GM23338 (cell line): ENCODE measurements around the gene GSG1. TPM values are rescaled to one million over a fixed set of nuclear protein-coding genes. Genes with fewer than 3 reads are reported as not detected.

Source experiments
- ATAC-seq: fragments of 200-7000 bp; cut with Tn5 transposase; 3 replicates; pipeline ENCODE4 v1.9.1; 2020
- DNase-seq: peaks from one replicate; pipeline ENCODE4 v3.0.0-alpha.2; 2015; ENCODE audit warnings: low spot score
- H2AFZ ChIP-seq: fragments of 200-600 bp; sonication (generic); 2 replicates; pipeline ENCODE4 v1.8.0; 2016; ENCODE audit warnings: antibody characterized with exemption, mild to moderate bottlenecking, moderate library complexity
- H3F3A ChIP-seq: fragments of 200-600 bp; sonication (generic); replicated peaks from 2 replicates; pipeline ENCODE4 v1.8.0; 2017; ENCODE audit warnings: antibody characterized with exemption, mixed run types, low read depth
- H3K27ac ChIP-seq: fragments of 200-600 bp; sonication (generic); 2 replicates; pipeline ENCODE4 v1.6.1; 2016; ENCODE audit warnings: low read depth
- H3K27me3 ChIP-seq: fragments of 200-600 bp; sonication (generic); 2 replicates; pipeline ENCODE4 v1.8.0; 2016; ENCODE audit warnings: mild to moderate bottlenecking, mixed run types, moderate library complexity; ENCODE audit not compliant: insufficient read depth
- H3K36me3 ChIP-seq: fragments of 200-600 bp; sonication (generic); 2 replicates; pipeline ENCODE4 v1.8.0; 2016; ENCODE audit warnings: mild to moderate bottlenecking; ENCODE audit not compliant: insufficient read depth
- H3K4me1 ChIP-seq: fragments of 200-600 bp; sonication (generic); 2 replicates; pipeline ENCODE4 v1.8.0; 2016; ENCODE audit warnings: mild to moderate bottlenecking, moderate library complexity; ENCODE audit not compliant: insufficient read depth
- H3K4me2 ChIP-seq: fragments of 200-600 bp; sonication (generic); 2 replicates; pipeline ENCODE4 v1.7.1; 2017; ENCODE audit warnings: mixed run types
- H3K4me3 ChIP-seq: fragments of 200-600 bp; sonication (generic); 2 replicates; pipeline ENCODE4 v1.6.1; 2016; ENCODE audit warnings: mixed run types
- H3K79me2 ChIP-seq: fragments of 200-600 bp; sonication (generic); replicated peaks from 2 replicates; pipeline ENCODE4 v1.8.0; 2017; ENCODE audit warnings: mild to moderate bottlenecking; ENCODE audit not compliant: insufficient read depth
- H3K9me2 ChIP-seq: fragments of 200-600 bp; sonication (generic); 2 replicates; pipeline ENCODE4 v1.8.0; 2017; ENCODE audit not compliant: insufficient read depth
- H4K20me1 ChIP-seq: fragments of 200-600 bp; sonication (generic); replicated peaks from 2 replicates; pipeline ENCODE4 v1.8.0; 2017; ENCODE audit warnings: mild to moderate bottlenecking; ENCODE audit not compliant: insufficient read depth
- H3K27ac Mint-ChIP-seq: 2 replicates; pipeline ENCODE4 v1.8.0; 2020; ENCODE audit warnings: inconsistent platforms, mild to moderate bottlenecking, moderate library complexity, mixed read lengths
- H3K27me3 Mint-ChIP-seq: 3 replicates; pipeline ENCODE4 v1.8.0; 2022; ENCODE audit warnings: low read depth, mild to moderate bottlenecking, moderate library complexity, mixed read lengths, inconsistent platforms; ENCODE audit not compliant: insufficient read depth, poor library complexity
- H3K36me3 Mint-ChIP-seq: 3 replicates; pipeline ENCODE4 v1.8.0; 2021; ENCODE audit warnings: low read depth, mild to moderate bottlenecking, inconsistent platforms, moderate library complexity, mixed read lengths
- H3K4me1 Mint-ChIP-seq: 3 replicates; pipeline ENCODE4 v1.8.0; 2020; ENCODE audit warnings: mild to moderate bottlenecking, inconsistent platforms, mixed read lengths
- H3K4me3 Mint-ChIP-seq: 3 replicates; pipeline ENCODE4 v1.8.0; 2021; ENCODE audit warnings: moderate library complexity, mild to moderate bottlenecking, inconsistent platforms, mixed read lengths
- H3K9me3 Mint-ChIP-seq: 3 replicates; pipeline ENCODE4 v1.8.0; 2020; ENCODE audit warnings: moderate library complexity, mild to moderate bottlenecking, inconsistent platforms, mixed read lengths
- EZH2 ChIP-seq: fragments of 200-600 bp; sonication (generic); IDR thresholded peaks from one replicate; pipeline ENCODE4 v1.8.0; 2017; ENCODE audit warnings: antibody characterized with exemption, mild to moderate bottlenecking, low read depth; ENCODE audit not compliant: unreplicated experiment
- EZH2phosphoT487 ChIP-seq: fragments of 200-600 bp; sonication (generic); IDR thresholded peaks from one replicate; pipeline ENCODE4 v1.8.1; 2018; ENCODE audit warnings: antibody characterized with exemption; ENCODE audit not compliant: unreplicated experiment
- JUNB ChIP-seq: IDR thresholded peaks from one replicate; pipeline ENCODE4 v1.6.1; 2016; ENCODE audit warnings: antibody characterized with exemption; ENCODE audit not compliant: unreplicated experiment
- NANOG ChIP-seq: IDR thresholded peaks from 2 replicates; pipeline ENCODE4 v1.6.1; 2016; ENCODE audit warnings: antibody characterized with exemption, borderline replicate concordance
- REST ChIP-seq: IDR thresholded peaks from one replicate; pipeline ENCODE4 v1.6.1; 2018; ENCODE audit warnings: antibody characterized with exemption; ENCODE audit not compliant: unreplicated experiment
- STAT1 ChIP-seq: IDR thresholded peaks from one replicate; pipeline ENCODE4 v1.6.1; 2016; ENCODE audit warnings: antibody characterized with exemption; ENCODE audit not compliant: unreplicated experiment
- ZNF114 ChIP-seq: fragments of 250-450 bp; sonication (Bioruptor Pico); IDR thresholded peaks from 2 replicates; pipeline ENCODE4 v1.5.0; 2020; ENCODE audit warnings: mild to moderate bottlenecking, moderate library complexity
- ZNF462 ChIP-seq: fragments of 250-450 bp; sonication (Bioruptor Pico); IDR thresholded peaks from 2 replicates; pipeline ENCODE4 v1.5.0; 2020; ENCODE audit warnings: mild to moderate bottlenecking, moderate library complexity
- polyA plus RNA-seq: library from polyadenylated mRNA; unstranded; fragments of >200 nt; fragmentation: Nextera tagmentation; extraction: Ambion mirVana; gene quantifications from 2 replicates; pipeline ENCODE4 v1.2.1, GENCODE V29; 2016
- total RNA-seq: library from RNA; depleted of rRNA; stranded (reverse); fragments of >200 nt; shearing (Covaris generic); gene quantifications from 2 replicates; pipeline ENCODE4 v1.2.3, GENCODE V29; 2014

GSG1 gene
- total and polyA plus RNA-seq, 2 experiments from 2014 or later = 0.17 to 0.63 TPM

GRCh38 chr12:13147688-13148484, 44.4 kb upstream of the GSG1 start (continued):
- TF ChIP-seq ZNF462 (no peak), NANOG (no peak), REST (no peak)

- ATAC-seq = no peak
- DNase-seq = no peak
- peaks cover 3% of the 10 kb centered on the region for H3K27me3 Mint-ChIP-seq
- Histone ChIP-seq H3K9me2 (peaks cover 10% of the 10 kb centered on the region; the same call in 1 of the 2 replicates), H3K79me2 (no peaks in the 10 kb centered on the region), H3K4me2 (no peak overlapping the region), H3K4me1 (no peaks in the 10 kb centered on the region), H2AFZ (no peak overlapping the region), H3K36me3 (no peaks in the 10 kb centered on the region; the same call in 1 of the 2 replicates), H3K27me3 (no peaks in the 10 kb centered on the region), H4K20me1 (no peaks in the 10 kb centered on the region), H3F3A (no peaks in the 10 kb centered on the region), H3K4me3 (no peak overlapping the region), H3K27ac (no peak overlapping the region)
- no peaks in the 10 kb centered on the region for H3K9me3 Mint-ChIP-seq
- H3K36me3 Mint-ChIP-seq = no peaks in the 10 kb centered on the region
- H3K27ac Mint-ChIP-seq = no peak overlapping the region
- no peak overlapping the region for H3K4me3 Mint-ChIP-seq
- H3K4me1 Mint-ChIP-seq = no peaks in the 10 kb centered on the region
- TF ChIP-seq EZH2 (no peak), ZNF114 (CRISPR knock-in tag) (no peak), STAT1 (no peak), REST (no peak), NANOG (no peak), JUNB (no peak), EZH2phosphoT487 (no peak)
Measured at GRCh38 chr12:13146336-13146938, 43.0 kb upstream of the GSG1 start.
